ENCODE results near the gene INVS. TPM values are rescaled to one million over a fixed set of nuclear protein-coding genes. Genes with fewer than 3 reads are reported as not detected.

Gene INVS
- total RNA-seq, 1 donor from 2014 or later: 22.3 TPM

- Histone ChIP-seq H3K36me3 (peaks cover 31% of the 10 kb centered on the region), H3K27me3 (ENCODE audit: low read depth) (no peaks in the 10 kb centered on the region), H3K4me3 (no peak overlapping the region), H3K27ac (no peak overlapping the region), H3K4me1 (no peaks in the 10 kb centered on the region), H3K9me3 (no peaks in the 10 kb centered on the region)
- TF ChIP-seq CTCF (IDR thresholded peaks at IDR 0.05): no peak
- DNase-seq (no peak), ATAC-seq (no peak)
- intact Hi-C loops (cut with DNase I): no loop called here
Measured at GRCh38 chr9:100277166-100277979, 178.3 kb downstream of the INVS start.

- ATAC-seq (no peak), DNase-seq (no peak)
- Histone ChIP-seq H3K36me3 (peaks cover 28% of the 10 kb centered on the region), H3K4me3 (no peak overlapping the region), H3K27me3 (ENCODE audit: low read depth) (no peaks in the 10 kb centered on the region), H3K27ac (no peak overlapping the region), H3K9me3 (no peaks in the 10 kb centered on the region), H3K4me1 (no peaks in the 10 kb centered on the region)
- no peak for TF ChIP-seq CTCF (IDR thresholded peaks at IDR 0.05)
- intact Hi-C loops (cut with DNase I): no loop called here
Measured at GRCh38 chr9:100281066-100281465, 182.0 kb downstream of the INVS start.

- Histone ChIP-seq H3K4me3 (no peak overlapping the region), H3K36me3 (peaks cover 24% of the 10 kb centered on the region), H3K27ac (no peak overlapping the region), H3K4me1 (no peaks in the 10 kb centered on the region), H3K27me3 (ENCODE audit: low read depth) (no peaks in the 10 kb centered on the region), H3K9me3 (no peaks in the 10 kb centered on the region)
- intact Hi-C loops (cut with DNase I): no loop called here
- no peak for ATAC-seq
- TF ChIP-seq CTCF (IDR thresholded peaks at IDR 0.05): no peak
- DNase-seq: no peak
Measured at GRCh38 chr9:100281676-100282387, 182.8 kb downstream of the INVS start.

DNA sequence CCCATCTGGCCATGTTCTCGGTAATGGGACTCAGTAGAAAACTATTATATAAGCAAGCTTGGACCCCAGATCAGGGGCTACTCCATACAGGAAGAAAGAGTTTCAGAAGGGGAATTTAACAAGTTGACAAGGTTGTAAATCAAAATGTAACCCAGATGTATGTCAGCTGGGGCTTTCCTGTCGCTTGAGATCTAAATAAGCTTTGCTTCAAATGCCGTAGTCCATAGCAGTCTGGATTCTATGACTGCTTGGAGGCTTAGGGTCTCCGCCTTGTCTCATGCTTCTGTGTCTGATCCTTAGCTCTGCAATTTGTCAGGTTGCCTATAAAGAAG is 183.3 kb downstream of the INVS start:
- Histone ChIP-seq H3K4me3 (no peak overlapping the region), H3K4me1 (no peaks in the 10 kb centered on the region), H3K27me3 (ENCODE audit: low read depth) (no peaks in the 10 kb centered on the region), H3K36me3 (peaks cover 27% of the 10 kb centered on the region), H3K27ac (no peak overlapping the region), H3K9me3 (no peaks in the 10 kb centered on the region)
- intact Hi-C loops (cut with DNase I): no loop called here
- TF ChIP-seq CTCF (IDR thresholded peaks at IDR 0.05): no peak
- no peak for ATAC-seq
- no peak for DNase-seq

DNA sequence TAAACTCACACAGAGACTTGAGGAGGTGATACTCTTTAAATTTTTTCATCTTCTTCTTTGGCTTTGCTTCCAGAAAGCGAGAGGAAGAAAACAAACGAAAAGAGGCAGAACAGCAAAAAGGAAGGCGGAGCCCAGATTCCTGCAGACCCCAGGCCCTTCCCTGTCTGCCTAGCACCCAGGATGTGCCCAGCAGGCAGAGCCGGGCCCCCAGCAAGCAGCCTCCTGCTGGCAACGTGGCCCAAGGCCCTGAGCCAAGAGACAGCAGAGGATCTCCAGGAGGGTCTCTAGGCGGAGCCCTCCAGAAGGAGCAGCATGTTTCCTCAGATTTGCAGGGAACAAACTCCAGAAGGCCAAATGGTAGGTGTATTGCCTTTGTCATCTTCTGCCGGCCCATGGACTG is 185.2 kb downstream of the INVS start:
- Histone ChIP-seq H3K36me3 (peaks cover 27% of the 10 kb centered on the region), H3K27me3 (ENCODE audit: low read depth) (no peaks in the 10 kb centered on the region), H3K9me3 (peaks cover 7% of the 10 kb centered on the region), H3K4me1 (no peaks in the 10 kb centered on the region), H3K4me3 (no peak overlapping the region), H3K27ac (no peak overlapping the region)
- ATAC-seq: no peak
- DNase-seq: no peak
- TF ChIP-seq CTCF (IDR thresholded peaks at IDR 0.05): no peak
- intact Hi-C loops (cut with DNase I): no loop called here

All from lower lobe of right lung (tissue), 2 donors.